Muscle of leg (tissue), 11 donors: ENCODE measurements around the gene NPIPB6. TPM values are rescaled to one million over a fixed set of nuclear protein-coding genes. Genes with fewer than 3 reads are reported as not detected.
"Not testable (repeated sequence)": the region's sequence is repeated elsewhere in the genome, so short reads cannot be mapped to it uniquely, and the experiment has no call there.

Experiments used
- DNase-seq: peaks from one replicate; pipeline ENCODE4 v3.0.0; 2013
- H3K27ac ChIP-seq: one replicate; pipeline ENCODE4 v1.5.1; 2013; ENCODE audit warnings: mild to moderate bottlenecking, low read length, control low read depth
- H3K27me3 ChIP-seq: one replicate; pipeline ENCODE4 v1.6.1; 2013; ENCODE audit warnings: low read length; ENCODE audit not compliant: control insufficient read depth, insufficient read depth
- H3K36me3 ChIP-seq: one replicate; pipeline ENCODE4 v1.6.1; 2013; ENCODE audit warnings: low read length; ENCODE audit not compliant: control insufficient read depth, insufficient read depth
- H3K4me1 ChIP-seq: one replicate; pipeline ENCODE4 v1.6.1; 2013; ENCODE audit warnings: low read length; ENCODE audit not compliant: control insufficient read depth, insufficient read depth
- H3K4me3 ChIP-seq: one replicate; pipeline ENCODE4 v1.5.1; 2013; ENCODE audit warnings: low read length, control low read depth
- H3K9me3 ChIP-seq: replicated peaks from 2 replicates; pipeline ENCODE4 v1.6.1; 2013; ENCODE audit warnings: low read depth, low read length; ENCODE audit not compliant: control insufficient read depth
- WGBS: methylation state at CpG from one replicate; pipeline ENCODE4 v1.1.5; 2013; ENCODE audit warnings: missing lambda C conversion rate; ENCODE audit not compliant: insufficient coverage; 5-methylcytosine and 5-hydroxymethylcytosine counted together
- polyA plus RNA-seq, 8 donors: library from polyadenylated mRNA; unstranded; fragments of 120-200 nt; gene quantifications; one replicate each; pipeline versions ENCODE4 v1.2.1 to v1.2.3, GENCODE V29; 2013; ENCODE audit warnings: inconsistent platforms in 1 of 8, low replicate concordance in 1 of 8; ENCODE audit not compliant: insufficient read length in 8 of 8, insufficient read depth in 1 of 8
- total RNA-seq: library from RNA; stranded (reverse); fragments of 120-200 nt; gene quantifications from one replicate; pipeline ENCODE4 v1.2.4, GENCODE V29; 2013

NPIPB6 gene
- total and polyA plus RNA-seq, 9 donors, result 0.34 to 2.3 (median 0.84) TPM; not detected in 2

DNA sequence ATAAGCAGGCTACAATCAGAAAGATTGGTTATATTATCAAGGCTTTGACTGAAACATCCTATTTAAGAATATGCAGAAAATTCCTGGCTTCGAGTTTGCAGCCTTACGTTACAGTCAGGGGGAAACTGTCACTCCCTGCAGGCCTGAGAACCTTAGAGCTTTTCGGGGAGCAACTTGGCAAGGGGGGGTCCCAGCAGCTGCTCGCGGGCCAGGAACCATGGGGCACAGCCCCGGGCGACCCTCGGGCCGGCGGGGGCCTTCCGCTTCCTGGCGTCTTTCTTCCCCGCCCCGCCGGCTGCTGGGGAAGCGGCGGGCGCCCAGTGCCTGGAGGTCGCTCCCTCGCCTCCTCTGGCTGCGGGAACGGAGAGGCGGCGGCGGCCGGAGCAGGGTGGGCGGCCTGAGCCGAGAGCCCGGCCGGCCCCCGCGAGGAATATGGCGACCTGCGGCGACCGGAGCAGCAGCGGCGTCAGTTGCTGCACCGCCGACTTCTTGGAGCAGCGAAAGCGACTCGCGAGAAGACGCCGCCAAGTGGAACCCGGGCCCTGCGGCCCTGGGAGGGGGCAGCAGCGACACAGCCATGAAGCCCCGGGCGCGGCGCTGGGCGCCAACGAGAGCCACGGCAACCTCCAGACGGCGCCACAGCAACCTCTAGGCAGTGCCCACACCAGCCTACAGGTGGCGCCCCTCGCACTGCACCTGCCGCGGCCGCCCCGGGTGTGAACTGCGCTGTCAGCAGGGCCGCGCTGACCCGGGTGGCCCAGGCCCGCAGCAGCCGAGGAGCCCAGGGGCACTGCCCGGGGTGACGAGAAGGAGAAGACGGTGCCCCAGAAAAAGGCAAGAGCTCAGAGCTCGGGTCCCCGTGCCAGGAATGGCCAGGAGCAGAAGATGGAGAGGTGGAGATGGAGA lies 1.2 kb upstream of the NPIPB6 start:
- not testable (repeated sequence) for H3K4me3 ChIP-seq, H3K9me3 ChIP-seq
- WGBS, result no CpG with 5 or more reads among the region's 75 CpGs

DNA sequence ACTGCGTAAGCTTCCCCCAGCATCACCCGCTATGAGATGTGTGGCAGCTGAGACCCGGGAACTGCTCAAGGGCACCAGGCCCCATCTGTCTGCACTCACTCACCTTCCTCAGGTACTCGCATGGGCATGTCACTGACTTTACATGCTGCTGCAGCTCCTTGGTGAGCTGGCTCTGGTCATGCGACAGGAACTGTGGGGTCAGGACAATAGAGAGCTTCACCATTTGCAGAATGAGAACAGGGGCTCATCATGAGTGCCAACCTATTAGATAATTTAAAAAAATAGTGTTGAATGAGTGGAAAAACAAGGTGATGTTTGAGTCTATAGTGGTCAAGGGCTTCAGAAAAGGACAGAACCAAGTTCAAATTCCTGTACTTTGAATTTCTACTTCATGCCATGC lies 708 bp downstream of the NPIPB6 start:
- H3K4me1 ChIP-seq, H3K36me3 ChIP-seq, H3K4me3 ChIP-seq, H3K9me3 ChIP-seq, H3K27ac ChIP-seq, H3K27me3 ChIP-seq, DNase-seq: not testable (repeated sequence)
- WGBS, result no CpG with 5 or more reads among the region's 5 CpGs

More for the DNA sequence above, 1.2 kb upstream of the NPIPB6 start:
- H3K4me1 ChIP-seq, H3K27me3 ChIP-seq, H3K27ac ChIP-seq, DNase-seq, H3K36me3 ChIP-seq: not testable (repeated sequence)

DNA sequence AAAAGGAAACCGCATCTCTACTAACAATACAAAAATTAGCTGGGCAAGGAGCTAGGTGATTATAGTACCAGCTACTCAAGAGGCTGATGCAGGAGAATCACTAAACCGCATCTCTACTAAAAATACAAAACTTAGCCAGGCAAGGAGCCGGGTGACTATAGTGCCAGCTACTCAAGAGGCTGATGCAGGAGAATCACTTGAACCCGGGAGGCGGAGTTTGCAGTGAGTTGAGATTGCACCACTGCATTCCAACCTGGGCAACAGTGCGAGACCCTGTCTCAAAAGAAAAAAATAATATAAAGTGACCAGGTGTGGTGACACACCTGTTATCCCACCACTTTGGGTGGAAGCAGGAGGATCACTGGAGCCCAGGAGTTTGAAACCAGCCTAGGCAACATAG lies 25.1 kb downstream of the NPIPB6 start:
- WGBS, result 86% methylated on average over 2 of the region's 6 CpGs
- H3K4me1 ChIP-seq, H3K9me3 ChIP-seq, H3K27me3 ChIP-seq, H3K27ac ChIP-seq, H3K4me3 ChIP-seq, DNase-seq, H3K36me3 ChIP-seq: not testable (repeated sequence)

DNA sequence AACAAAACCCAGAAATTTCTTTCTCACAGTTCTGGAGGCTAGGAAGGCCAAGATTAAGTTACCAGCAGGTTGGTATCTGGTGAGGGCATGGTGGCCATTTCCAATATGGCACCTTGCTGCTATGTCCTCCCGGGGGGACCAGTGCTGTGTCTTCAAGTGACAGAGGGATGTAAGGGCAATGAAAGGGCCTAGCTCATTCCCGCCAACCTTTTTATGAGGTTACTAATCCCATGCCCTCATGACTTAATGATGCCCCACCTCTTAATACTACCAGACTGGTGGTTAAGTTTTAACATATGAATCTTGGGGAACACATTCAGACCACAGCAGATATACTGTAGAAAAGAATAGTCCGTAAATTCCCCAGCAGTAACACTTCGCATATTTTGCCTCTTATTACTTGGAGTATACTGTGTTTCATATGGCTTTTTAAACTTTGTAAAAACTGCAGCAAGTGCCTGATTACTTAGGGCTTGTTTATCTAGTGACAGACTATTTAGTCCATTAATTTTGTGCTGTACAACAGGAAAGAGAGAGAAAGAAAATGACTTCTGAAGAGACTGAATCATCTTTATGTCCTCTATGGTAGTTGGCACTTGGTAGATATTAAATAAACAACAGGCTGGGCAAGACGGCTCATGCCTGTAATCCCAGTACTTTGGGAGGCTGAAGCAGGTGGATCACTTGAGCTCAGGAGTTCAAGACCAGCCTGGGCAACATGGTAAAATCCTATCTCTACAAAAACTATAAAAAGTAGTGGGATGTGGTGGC lies 26.2 kb downstream of the NPIPB6 start:
- H3K4me1 ChIP-seq, H3K4me3 ChIP-seq, H3K27me3 ChIP-seq, H3K27ac ChIP-seq, H3K36me3 ChIP-seq, DNase-seq, H3K9me3 ChIP-seq: not testable (repeated sequence)
- WGBS, result no CpG with 5 or more reads among the region's 5 CpGs

DNA sequence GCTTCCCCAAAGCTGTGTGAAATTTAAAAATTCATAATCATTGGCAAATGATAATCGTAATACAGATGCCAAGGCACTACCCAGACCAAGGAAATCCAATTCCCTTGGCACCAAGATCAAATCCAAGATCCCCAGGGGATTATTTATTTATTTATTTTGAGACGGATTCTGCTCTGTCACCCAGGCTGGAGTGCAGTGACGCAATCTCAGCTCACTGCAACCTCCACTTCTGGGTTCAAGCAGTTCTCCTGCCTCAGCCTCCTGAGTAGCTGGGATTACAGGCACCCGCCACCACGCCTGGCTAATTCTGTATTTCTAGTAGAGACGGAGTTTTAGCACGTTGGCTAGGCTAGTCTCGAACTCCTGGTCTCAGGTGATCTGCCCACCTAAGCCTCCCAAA lies 27.6 kb downstream of the NPIPB6 start:
- not testable (repeated sequence) for H3K4me1 ChIP-seq, H3K27ac ChIP-seq, H3K36me3 ChIP-seq, H3K9me3 ChIP-seq, H3K4me3 ChIP-seq, H3K27me3 ChIP-seq, DNase-seq
- WGBS, result no CpG with 5 or more reads among the region's 8 CpGs

DNA sequence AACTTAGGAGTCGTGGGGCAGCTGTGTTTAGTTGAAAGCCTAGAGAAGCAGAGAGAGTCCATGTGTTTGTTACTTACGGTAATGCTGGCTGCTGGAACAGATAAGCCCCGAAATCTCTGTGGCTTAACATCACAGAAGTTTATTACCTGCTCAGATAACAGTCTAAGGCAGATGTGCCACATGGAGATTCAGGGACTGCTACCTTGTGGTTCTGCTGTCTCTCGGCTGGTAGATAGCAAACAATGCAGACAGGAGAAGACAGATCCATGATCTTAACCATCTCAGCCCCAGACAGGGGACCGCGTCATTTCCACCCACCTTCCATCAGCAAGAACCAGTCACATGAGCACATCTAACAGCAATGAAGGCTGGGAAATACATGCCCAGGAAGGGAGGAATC lies 30.7 kb downstream of the NPIPB6 start:
- H3K9me3 ChIP-seq, H3K27ac ChIP-seq, H3K4me1 ChIP-seq, H3K36me3 ChIP-seq, DNase-seq, H3K4me3 ChIP-seq, H3K27me3 ChIP-seq: not testable (repeated sequence)
- no CpG with 5 or more reads among the region's 6 CpGs for WGBS

DNA sequence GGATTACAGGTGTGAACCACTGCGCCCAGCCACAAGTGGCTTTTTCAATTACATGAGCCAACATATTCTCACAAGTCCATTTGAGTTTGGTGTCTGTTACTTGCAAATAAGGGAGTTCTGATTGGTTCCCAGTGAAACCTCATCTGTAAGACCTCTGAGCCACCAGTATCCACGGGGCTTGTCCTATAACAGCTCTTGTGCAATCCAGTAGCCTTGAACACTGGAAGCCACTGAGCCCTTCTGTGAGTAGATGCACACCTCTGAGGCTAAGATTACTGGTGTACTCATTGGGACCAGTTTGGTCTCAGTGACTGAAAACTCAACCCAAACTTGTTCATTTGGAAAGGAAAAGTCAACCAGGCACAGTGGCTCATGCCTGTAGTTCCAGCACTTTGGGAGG lies 32.3 kb downstream of the NPIPB6 start:
- not testable (repeated sequence) for H3K9me3 ChIP-seq, H3K27ac ChIP-seq, H3K4me3 ChIP-seq, DNase-seq, H3K36me3 ChIP-seq, H3K4me1 ChIP-seq, H3K27me3 ChIP-seq
- WGBS, result no CpG with 5 or more reads among the region's 2 CpGs

DNA sequence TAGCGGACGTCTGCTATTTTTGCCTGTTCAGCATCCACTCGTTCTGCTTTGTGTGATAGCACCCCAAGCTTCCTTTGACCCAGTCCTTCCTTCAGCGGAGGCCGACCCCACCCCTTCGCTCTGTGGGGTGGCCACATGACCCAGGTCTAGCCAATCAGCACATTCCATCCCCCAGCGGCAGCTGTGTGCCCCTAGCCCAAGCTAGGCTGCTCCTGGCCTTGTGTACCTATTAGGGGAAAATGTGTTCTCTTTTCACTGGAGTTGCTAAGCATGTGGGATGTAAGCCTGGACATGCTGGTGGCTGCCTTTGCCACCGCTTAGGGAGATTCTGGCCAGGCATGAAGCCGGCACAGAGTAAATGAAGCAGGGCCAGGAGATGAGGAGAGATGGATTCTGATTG lies 33.1 kb downstream of the NPIPB6 start:
- H3K27ac ChIP-seq, DNase-seq, H3K27me3 ChIP-seq, H3K4me1 ChIP-seq, H3K9me3 ChIP-seq, H3K4me3 ChIP-seq, H3K36me3 ChIP-seq: not testable (repeated sequence)
- WGBS, result no CpG with 5 or more reads among the region's 9 CpGs

DNA sequence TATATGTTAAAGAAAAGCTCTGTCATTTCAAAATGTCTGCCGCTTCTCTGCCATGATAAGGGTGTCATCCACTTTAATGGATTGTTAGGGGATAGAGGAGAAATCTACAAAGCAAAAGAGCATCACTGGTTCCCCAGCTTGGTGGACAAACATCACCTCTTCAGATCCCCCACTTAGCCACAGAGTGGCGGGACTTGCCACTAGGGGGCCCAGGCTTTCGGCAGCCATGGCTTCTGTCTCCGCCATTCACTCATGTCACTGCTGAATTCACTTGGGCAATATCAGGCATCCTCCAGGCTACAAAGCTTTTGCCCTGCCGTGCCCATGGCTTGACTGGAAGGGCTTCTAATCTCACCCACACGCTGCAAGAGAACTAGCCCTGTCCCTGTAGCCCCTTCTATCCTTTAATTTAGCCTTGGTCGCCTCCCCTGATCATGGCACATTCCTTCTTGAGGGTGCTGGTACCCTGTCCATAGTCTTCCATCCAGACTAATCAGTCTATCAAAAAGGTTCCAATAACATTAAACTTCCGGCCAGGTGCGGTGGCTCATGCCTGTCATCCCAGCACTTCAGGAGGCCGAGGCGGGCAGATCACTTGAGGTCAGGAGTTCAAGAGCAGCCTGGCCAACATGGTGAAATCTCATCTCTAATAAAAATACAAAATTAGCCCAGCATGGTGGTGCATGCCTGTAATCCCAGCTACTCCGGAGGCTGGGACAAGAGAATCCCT lies 36.3 kb downstream of the NPIPB6 start:
- H3K9me3 ChIP-seq, result no peaks in the 10 kb centered on the region
- H3K4me1 ChIP-seq, result no peaks in the 10 kb centered on the region
- H3K27me3 ChIP-seq, result no peaks in the 10 kb centered on the region
- no peak overlapping the region for H3K27ac ChIP-seq
- DNase-seq, result peak; percentile 38
- H3K4me3 ChIP-seq, result no peak overlapping the region
- H3K36me3 ChIP-seq, result no peaks in the 10 kb centered on the region
- WGBS, result 42% methylated on average over 9 of the region's 12 CpGs

DNA sequence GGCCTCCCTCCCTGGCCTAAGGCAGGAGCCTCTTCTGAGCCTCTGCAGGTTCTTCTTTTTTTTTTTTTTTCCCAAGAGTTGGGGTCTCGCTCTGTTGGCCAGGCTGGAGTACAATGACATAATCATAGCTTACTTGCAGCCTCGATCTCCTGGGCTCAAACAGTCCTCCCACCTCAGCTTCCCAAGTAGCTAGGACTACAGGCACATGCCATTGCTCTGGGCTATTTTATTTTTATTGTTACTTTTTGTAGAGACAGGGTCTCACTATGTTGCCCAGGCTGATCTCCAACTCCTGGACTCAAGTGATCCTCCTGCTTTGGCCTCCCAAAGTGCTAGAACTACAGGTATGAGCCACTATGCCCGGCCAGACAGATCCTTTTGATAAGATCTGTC lies 38.4 kb downstream of the NPIPB6 start:
- WGBS, result 100% methylated on average over 1 of the region's 3 CpGs
- DNase-seq, result no peak
- Histone ChIP-seq H3K27ac (no peak overlapping the region), H3K4me3 (no peak overlapping the region), H3K27me3 (no peaks in the 10 kb centered on the region), H3K4me1 (no peaks in the 10 kb centered on the region), H3K9me3 (no peaks in the 10 kb centered on the region), H3K36me3 (no peaks in the 10 kb centered on the region)
